Activated CD8-positive, alpha-beta memory T cell treated with anti-CD3 and anti-CD28 coated beads for 48 hours (primary cell): ENCODE measurements around the gene VIPR2.
"Not testable (repeated sequence)": the region's sequence is repeated elsewhere in the genome, so short reads cannot be mapped to it uniquely, and the experiment has no call there.

Source experiments
- DNase-seq, 3 experiments: peaks; one replicate each; pipeline ENCODE4 v3.0.0-alpha.2; 2020; ENCODE audit warnings: low read depth in 2 of 3, low spot score in 2 of 3

The VIPR2 gene

DNA sequence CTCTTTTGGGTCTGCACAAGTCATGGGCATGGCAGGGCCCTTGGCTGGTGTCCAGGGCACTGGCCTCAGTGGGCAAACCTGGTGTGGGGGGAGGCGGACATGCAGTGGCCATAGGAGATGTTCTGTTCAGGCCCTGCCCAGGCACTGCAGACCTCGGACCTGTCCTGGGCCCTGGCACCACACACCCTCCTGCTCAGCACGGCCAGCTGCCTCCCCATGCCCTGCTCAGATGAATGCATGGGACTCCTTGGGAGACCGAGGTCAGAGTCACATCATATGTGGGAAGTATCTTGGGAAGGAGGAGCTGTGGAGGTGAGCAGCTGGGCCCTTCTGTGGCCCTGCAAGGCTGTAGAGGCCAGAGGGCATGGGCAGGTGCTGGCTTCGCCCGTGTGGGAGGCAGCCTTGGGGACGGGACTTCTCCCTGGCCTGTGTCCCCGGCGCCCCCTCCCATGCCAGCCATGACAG is 130.8 kb downstream of the VIPR2 start:
- DNase-seq: no peak

DNA sequence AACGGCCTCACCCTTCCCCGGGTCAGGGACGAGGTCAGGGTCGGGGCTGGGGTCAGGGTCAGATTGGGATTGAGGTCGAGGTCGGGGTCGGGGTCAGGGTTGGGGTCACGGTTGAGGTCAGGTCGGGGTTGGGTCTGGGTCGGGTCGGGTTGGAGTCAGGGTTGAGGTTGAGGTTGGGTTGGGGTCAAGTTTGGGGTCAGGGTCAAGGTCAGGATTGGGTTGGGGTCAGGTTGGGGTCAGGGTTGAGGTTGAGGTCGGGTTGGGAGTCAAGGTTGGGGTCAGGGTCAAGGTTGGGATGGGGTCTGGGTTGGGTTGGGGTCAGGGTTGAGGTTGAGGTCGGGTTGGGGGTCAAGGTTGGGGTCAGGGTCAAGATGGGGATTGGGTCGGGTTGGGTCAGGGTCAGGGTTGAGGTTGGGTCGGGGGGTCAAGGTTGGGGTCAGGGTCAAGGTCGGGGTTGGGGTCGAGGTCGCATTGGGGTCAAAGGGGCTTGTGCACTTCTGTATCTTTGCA is 131.4 kb downstream of the VIPR2 start:
- DNase-seq: no peak

DNA sequence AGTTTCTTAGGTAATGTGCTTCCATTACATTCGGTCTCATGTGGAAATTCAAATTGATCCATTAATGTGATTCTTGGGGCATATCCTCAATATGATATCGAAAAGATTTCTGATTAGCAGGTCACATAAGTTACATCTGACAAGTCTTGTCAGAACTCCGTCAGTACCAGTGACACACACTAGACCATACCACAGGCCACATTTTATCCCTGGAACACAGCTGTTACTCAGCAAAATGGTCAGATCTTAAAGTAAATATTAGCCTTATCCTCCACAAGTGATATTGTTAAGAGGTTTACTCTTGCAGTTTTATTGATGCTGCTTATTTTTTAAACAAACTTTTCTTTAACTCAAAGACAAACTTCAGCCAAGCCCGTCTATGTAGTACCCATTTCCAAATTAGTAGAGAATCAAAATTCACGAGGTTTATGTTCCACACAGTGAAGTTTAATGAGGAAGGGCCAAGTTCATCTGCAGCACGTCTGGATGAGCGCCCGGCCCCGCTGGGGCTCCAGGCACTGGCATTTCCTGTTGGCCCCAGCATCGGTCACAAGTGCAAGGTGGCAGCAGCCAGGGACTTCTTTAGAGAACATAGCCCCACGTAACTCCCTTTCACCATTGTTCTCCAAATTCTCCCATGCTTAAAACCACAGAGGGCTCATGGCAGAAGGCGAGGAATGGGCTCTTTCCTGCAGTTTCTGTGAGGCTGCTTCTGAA is 132.2 kb downstream of the VIPR2 start:
- no peak for DNase-seq

DNA sequence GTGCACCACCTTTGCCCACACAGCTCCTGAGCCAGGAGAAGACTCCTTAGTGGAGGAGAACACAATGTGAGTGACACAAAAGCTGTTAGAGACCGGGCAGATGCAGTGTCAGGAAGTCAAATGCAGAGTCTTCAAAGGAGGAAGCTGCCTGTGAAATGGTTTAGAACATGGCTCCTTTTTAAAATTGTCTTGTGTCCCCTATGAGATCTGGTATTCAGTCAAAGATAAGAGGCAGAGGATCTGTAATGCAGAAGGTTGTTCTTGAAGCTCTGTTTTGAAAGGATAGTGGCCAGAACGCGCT is 133.0 kb downstream of the VIPR2 start:
- DNase-seq: no peak

DNA sequence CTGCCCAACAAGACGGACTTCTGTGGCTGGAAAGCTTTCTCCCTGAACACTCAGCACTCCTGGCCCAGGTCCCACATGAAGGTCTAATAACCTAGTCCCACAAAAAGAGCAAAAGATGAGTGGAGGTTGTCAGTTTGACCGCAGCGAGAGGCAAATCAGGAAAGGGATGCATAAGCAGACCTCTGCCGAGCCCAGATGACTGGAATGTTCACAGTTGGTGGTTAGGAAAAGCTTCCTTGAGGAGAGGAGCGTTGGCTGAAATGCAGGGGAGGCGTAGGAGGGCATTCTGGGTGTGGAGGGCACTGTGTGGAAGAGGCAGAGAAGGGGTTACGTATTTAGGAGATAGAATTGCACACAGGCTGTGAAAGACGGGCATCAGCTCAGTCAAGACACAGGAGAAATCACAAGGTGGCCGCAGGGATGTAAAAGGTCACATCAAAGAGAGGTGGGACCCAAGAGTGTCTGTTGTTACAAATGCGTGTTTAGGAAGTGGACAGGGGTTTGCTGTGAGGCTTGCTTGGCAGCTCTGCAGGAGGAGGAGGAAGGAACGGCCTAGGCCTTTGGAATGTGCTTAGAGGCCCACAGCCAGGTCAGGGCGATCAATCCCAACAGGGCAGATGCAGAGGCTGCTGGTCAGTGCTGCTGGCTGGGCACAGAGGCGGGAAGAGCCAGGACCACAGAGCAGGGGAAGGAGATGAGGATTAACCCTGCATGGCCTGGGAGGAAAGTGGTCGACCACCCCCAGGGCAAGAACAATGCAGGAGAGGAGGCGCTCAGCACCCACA is 133.5 kb downstream of the VIPR2 start:
- no peak for DNase-seq

DNA sequence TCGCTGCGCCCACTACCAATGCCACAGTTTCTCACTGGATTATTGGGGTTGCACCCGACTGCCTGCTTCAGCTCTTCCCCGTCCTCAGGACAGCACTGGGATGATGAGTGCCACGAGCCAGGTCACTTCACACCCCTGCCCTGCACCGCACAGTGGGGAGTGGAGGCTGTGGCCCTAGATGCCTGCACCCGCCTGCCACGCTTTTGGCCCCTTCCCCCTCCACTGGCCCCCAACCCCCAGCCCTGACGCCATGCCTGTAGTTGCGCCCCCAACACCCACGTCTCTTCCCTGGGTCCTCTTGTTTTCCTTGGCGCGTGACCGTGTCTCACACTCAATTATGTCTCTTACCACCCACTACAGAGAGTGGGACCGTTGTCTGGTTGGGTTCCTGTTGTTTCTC is 134.3 kb downstream of the VIPR2 start:
- DNase-seq: no peak

DNA sequence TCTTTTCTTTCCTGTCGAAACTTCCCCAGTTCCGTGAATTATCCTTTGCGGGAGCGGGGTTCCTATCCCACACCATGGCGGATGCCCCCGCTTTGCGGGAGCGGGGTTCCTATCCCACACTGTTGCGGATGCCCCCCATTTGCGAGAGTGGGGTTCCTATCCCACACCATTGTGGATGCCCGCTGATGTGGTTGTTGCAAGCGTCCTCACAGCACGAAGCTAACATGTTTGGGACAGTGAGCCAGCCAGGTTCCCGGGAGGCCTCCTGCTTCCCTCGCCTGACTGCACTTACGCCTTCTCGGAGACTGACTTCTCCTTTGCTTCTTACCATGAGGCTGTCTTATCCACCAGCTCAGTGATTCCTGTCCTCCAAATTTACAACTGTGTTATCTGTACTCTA is 134.7 kb downstream of the VIPR2 start:
- no peak for DNase-seq

DNA sequence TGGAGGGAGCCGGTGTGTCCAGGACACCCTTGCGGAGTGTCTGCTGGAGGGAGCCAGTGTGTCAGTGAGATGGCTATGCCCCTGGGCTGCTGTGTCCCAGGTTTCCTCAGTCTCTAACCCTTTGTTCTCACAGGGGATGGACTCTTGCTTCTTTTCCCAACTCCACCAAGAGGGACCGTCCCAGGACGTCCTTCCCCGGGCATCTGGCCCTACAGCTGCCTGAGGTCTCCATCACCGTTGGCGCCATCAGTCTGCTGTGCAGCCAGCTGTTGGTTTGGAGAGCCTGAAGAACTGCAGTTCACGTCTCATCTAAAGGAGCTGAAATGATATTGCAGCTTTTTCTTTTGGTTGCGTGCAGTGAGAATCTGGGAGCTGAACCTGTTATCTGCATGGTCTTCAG is 136.2 kb downstream of the VIPR2 start:
- no peak for DNase-seq

DNA sequence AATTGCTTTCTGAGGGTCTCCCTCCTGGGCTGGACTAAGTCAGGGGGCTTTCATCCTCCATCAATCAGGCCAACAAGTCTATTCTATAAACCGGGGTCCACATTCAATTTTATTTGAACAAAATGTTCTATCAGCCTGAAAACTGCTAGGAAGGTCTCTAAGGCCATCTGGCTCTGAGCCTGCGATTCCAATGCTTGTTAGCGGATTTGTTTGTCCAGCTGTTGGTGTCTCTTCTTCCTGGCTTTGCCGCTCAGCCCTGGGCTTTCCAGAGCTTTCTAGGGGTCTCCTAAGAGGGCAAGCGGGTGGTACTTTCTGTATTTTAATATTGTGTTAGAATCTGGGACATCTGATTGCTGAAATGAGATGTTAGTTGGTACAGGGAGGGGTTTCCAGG is 136.7 kb downstream of the VIPR2 start:
- no peak for DNase-seq

DNA sequence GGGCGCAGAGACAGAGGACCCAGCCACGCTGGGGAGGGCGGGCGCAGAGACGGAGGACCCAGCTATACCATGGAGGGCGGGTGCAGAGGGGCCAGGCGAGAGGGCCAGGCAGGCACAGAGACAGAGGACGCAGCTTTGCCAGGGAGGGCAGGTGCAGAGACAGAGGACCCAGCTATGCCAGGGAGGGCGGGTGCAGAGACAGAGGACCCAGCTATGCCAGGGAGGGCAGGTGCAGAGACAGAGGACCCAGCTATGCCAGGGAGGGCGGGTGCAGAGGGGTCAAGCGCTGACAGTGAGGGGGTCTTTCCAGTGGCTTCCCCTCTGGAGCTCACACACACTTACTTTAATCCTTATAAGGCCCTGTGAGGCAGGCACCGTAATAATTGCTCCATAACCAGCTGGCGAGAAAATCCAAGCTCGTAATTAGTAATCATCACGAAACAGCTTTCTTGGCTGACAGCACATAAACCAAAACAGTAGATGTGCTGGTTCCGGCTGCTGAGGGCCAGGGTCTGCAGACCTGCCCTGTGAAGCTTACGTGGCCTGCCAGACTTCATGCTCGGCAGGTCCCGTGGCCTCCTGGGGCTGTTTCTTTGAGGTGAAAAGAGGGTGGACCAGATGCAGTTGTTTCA is 137.2 kb downstream of the VIPR2 start:
- DNase-seq: no peak

DNA sequence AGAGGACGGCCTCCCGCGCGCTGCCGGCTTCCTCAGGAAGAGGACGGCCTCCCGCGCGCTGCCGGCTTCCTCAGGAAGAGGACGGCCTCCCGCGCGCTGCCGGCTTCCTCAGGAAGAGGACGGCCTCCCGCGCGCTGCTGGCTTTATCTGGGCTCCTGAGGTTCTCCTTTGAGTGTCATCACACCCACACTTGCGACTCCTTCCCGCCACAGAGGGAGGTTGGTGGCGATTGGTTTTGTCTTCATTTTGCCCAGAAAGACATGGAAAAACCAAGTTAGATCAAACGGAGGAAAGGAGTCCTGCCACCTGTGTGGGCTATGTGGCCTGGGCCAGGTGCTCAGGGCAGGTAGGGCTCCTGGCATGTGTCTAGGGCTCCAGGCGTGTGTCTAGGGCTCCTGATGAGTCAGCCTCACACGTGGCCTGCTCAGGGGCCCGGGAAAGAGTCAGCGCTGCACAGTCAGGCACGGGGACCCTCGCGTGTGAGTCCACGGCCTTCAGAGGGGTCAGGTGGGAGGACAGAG is 138.0 kb downstream of the VIPR2 start:
- no peak for DNase-seq

DNA sequence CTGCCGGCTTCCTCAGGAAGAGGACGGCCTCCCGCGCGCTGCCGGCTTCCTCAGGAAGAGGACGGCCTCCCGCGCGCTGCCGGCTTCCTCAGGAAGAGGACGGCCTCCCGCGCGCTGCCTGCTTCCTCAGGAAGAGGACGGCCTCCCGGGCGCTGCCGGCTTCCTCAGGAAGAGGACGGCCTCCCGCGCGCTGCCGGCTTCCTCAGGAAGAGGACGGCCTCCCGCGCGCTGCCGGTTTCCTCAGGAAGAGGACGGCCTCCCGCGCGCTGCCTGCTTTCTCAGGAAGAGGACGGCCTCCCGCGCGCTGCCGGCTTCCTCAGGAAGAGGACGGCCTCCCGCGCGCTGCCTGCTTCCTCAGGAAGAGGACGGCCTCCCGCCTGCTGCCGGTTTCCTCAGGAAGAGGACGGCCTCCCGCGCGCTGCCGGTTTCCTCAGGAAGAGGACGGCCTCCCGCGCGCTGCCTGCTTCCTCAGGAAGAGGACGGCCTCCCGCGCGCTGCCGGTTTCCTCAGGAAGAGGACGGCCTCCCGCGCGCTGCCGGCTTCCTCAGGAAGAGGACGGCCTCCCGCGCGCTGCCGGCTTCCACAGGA is 138.6 kb downstream of the VIPR2 start:
- DNase-seq: not testable (repeated sequence)

DNA sequence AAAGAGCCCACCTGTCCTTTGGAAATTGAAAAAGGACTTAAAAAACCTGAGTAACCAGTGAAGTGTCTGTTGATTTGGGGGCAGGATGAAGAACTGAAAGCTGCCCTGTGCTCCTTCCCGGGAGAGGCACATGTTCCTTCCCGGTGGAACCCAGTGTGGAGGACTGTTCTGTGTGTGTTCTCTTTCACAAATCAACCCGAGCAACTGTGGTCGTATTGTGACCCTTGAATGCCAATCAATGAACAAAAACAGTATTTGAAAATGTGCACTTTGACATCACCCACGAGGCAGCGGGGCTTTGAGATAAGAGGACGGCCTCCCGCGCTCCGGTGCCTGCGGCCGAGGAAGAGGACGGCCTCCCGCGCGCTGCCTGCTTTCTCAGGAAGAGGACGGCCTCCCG is 139.0 kb downstream of the VIPR2 start:
- DNase-seq: no peak

DNA sequence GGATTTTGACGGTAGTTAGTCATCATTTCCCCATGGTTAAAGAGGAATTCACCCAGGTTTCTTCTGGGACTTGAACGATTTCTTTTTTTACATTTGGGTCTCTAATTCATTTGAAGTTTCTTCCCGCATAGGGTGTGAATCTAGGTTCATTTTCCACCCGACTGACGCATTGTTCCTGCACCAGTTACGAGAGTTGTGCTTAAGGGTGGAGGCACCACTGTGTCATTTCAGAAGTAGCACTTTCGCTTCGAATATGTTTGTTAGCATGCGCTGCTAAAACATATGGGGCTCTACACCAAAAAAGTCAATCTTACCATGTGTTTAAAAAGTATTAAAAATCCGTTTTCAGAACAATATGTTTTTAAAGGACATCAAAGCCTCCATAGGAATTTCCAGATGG is 140.3 kb downstream of the VIPR2 start:
- no peak for DNase-seq

DNA sequence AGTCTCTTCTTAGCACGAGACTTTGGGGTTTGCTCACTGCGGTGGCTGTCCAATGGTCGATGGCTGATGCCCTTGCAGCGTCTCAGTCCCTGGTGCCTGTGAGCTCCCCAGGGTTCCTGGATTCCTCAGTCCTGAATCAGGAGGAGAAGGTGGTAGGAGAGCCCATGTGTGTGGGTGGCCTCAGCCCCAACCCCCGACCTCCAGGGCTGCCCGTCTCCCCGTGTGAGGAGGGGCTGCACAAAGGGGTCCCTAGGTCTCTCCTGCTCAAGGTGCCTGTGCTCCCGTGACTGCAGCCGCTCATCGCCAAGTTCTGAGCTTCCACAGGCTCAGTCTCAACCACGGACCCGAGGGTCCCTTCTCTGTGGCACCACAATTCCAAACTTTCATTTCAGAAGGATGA is 142.9 kb downstream of the VIPR2 start:
- DNase-seq: no peak

DNA sequence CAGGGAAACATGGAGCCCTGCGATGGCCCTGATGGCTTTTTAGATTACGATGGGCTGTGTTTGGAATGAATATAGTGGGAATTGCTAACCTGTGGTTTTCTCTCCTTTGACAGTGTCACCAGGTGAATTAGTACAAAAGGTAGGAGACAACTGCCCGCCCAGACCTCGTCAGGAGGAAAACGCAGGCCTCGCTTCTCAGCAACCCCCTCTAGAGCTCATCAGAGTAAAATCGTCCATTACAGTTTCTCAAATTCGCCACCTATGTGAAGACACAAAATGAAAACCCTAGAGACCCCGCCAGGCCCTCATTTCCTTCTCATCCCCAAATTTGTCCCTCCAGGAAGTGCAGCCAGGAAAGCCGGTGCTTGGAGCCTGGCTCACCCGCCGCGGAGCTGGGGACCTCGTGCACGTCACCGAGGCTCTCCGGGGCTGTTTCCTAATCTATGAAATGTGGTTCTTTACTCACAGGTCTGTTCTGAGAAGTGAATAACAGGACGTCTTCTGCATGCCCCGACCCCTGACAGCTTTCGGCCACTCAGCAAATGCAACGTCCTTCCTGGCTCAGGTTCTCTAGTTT is 143.7 kb downstream of the VIPR2 start:
- no peak for DNase-seq

DNA sequence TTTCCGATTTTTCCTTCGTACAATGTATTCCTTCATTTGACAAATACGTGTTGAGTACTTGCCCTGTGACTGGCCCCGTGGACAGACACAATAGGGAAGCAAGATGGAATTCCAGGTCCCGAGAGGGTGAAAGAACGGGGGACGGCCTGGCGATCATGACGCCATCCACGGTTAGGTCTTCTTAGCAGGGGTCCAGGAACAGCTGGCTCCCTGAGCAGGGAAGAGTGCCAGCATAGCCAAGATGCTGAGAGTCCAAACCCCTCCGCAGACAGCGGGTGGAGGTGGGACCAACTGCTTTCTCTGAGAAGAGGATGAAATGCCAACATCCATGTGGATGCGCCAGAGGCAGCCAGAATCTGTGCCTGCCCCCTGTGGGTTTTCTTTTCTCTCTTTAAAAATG is 144.6 kb downstream of the VIPR2 start:
- DNase-seq: no peak

DNA sequence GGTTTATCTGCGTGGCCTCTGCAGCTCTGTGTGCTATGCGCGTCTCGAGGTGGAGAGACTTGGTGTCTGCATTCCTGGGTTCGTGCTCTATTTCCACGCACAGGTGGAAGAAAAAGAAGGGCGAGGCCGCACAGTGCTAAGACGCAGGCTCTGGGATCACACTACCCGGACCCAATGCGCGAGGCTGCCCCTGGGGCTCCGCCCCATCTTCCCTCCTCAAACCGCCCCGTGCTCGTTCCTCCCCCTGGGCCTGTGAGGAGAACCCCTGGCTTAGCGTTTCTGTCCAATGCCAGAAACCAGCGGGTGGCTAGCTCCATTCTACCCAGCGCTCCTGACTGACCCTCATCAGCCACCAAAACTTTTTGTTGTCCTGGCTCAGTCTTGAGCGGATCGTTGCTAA is 145.2 kb downstream of the VIPR2 start:
- DNase-seq: no peak

DNA sequence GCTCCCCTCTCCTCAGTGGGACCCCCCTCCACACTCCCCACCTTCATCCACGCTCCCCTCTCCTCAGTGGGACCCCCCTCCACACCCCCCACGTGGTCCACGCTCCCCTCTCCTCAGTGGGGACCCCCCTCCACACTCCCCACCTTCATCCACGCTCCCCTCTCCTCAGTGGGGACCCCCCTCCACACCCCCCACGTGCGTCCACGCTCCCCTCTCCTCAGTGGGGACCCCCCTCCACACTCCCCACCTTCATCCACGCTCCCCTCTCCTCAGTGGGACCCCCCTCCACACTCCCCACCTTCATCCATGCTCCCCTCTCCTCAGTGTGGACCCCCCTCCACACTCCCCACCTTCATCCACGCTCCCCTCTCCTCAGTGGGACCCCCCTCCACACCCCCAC is 146.4 kb downstream of the VIPR2 start:
- not testable (repeated sequence) for DNase-seq

DNA sequence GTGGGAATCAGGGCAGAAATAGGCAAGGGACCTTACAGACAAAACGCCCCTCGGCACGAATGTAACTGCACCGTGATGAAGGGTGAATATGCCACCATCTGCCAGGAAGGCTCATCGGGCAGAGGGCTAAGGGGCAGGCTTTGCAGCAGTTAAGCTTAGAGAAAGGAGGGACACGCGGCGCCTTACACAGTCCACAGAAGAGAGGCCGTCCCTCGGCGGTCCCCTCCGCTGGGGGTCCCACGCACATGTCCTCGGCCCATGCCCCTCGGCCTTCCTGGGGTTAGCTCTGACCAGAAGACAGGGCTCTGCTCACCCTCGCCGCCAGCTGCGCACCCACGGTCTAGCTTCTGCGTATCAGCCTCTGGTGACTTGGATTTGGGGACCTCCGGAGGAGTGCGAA is 147.2 kb downstream of the VIPR2 start:
- DNase-seq: no peak

DNA sequence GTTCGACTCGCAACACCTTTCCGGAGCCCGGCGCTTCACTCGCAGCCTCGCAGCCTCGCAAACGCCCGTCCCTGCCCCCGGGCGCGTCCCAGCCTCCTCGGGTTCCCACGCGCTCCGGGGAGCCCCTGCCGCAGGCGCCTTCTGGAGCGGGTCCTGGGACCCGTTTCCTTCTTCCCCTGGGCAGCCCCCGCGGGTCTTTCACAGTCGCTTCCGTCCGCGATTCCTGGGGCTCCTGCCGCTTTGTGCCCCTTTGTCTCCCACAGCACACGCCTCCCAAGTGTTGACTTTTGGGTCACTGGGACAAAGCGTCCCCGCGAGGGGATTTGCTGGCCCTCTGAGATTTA is 147.6 kb downstream of the VIPR2 start:
- no peak for DNase-seq
